ENCODE measurements around the gene LATS1.

GRCh38 chr6:149716181-149716963 lies 1.5 kb downstream of the LATS1 start:
- TF ChIP-seq, protein P1, sequence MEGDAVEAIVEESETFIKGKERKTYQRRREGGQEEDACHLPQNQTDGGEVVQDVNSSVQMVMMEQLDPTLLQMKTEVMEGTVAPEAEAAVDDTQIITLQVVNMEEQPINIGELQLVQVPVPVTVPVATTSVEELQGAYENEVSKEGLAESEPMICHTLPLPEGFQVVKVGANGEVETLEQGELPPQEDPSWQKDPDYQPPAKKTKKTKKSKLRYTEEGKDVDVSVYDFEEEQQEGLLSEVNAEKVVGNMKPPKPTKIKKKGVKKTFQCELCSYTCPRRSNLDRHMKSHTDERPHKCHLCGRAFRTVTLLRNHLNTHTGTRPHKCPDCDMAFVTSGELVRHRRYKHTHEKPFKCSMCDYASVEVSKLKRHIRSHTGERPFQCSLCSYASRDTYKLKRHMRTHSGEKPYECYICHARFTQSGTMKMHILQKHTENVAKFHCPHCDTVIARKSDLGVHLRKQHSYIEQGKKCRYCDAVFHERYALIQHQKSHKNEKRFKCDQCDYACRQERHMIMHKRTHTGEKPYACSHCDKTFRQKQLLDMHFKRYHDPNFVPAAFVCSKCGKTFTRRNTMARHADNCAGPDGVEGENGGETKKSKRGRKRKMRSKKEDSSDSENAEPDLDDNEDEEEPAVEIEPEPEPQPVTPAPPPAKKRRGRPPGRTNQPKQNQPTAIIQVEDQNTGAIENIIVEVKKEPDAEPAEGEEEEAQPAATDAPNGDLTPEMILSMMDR (IDR thresholded peaks at IDR 0.05) = no peak
- TF ChIP-seq POLR2AphosphoS5 (IDR thresholded peaks at IDR 0.05) (no peak), POLR2A (IDR thresholded peaks at IDR 0.05) (no peak), EP300 (IDR thresholded peaks at IDR 0.05) (no peak)
